Measurements from ENCODE around the gene PPP2R5C.

PPP2R5C gene

GRCh38 chr14:101843038-101843437 lies 81.5 kb downstream of the PPP2R5C start:
- no peak for DNase-seq

- DNase-seq, result peak; percentile 51 to 71
Observed at GRCh38 chr14:101843665-101844064, 82.2 kb downstream of the PPP2R5C start.

- peak in 1 of 2 donors; percentile 23 for DNase-seq
Observed at GRCh38 chr14:101844219-101844618, 82.7 kb downstream of the PPP2R5C start.

- DNase-seq, result no peak
Observed at GRCh38 chr14:101844751-101845150, 83.2 kb downstream of the PPP2R5C start.

- no peak for DNase-seq
Observed at GRCh38 chr14:101845496-101845895, 84.0 kb downstream of the PPP2R5C start.

- DNase-seq, result no peak
Observed at GRCh38 chr14:101845896-101846295, 84.4 kb downstream of the PPP2R5C start.

GRCh38 chr14:101849125-101849524 lies 87.6 kb downstream of the PPP2R5C start:
- DNase-seq, result no peak

GRCh38 chr14:101849640-101850039 lies 88.1 kb downstream of the PPP2R5C start:
- peak in 1 of 2 donors; percentile 38 for DNase-seq

- no peak for DNase-seq
Observed at GRCh38 chr14:101851183-101851582, 89.7 kb downstream of the PPP2R5C start.

- peak; percentile 59 to 80 for DNase-seq
Observed at GRCh38 chr14:101851736-101852405, 90.4 kb downstream of the PPP2R5C start.

- DNase-seq, result no peak
Observed at GRCh38 chr14:101852785-101853184, 91.3 kb downstream of the PPP2R5C start.

- peak; percentile 22 to 32 for DNase-seq
Observed at GRCh38 chr14:101853455-101854018, 92.0 kb downstream of the PPP2R5C start.

GRCh38 chr14:101854366-101854765 lies 92.9 kb downstream of the PPP2R5C start:
- peak; percentile 77 for DNase-seq

- DNase-seq, result no peak
Observed at GRCh38 chr14:101855958-101856357, 94.4 kb downstream of the PPP2R5C start.

- DNase-seq, result peak in 1 of 2 donors; percentile 58
Observed at GRCh38 chr14:101856536-101856935, 95.0 kb downstream of the PPP2R5C start.

GRCh38 chr14:101857226-101857625 lies 95.7 kb downstream of the PPP2R5C start:
- no peak for DNase-seq

GRCh38 chr14:101858791-101859537 lies 97.5 kb downstream of the PPP2R5C start:
- no peak for DNase-seq

GRCh38 chr14:101859538-101859902 lies 98.0 kb downstream of the PPP2R5C start:
- DNase-seq, result no peak

GRCh38 chr14:101859958-101860357 lies 98.4 kb downstream of the PPP2R5C start:
- DNase-seq, result no peak

- peak; percentile 3 to 11 for DNase-seq
Observed at GRCh38 chr14:101861464-101861863, 100.0 kb downstream of the PPP2R5C start.

- DNase-seq, result no peak
Observed at GRCh38 chr14:101862177-101862576, 100.7 kb downstream of the PPP2R5C start.

GRCh38 chr14:101862711-101863110 lies 101.2 kb downstream of the PPP2R5C start:
- DNase-seq, result no peak

- no peak for DNase-seq
Observed at GRCh38 chr14:101865288-101865687, 103.8 kb downstream of the PPP2R5C start.

- DNase-seq, result no peak
Observed at GRCh38 chr14:101867854-101868253, 106.3 kb downstream of the PPP2R5C start.
